Natural killer cell (primary cell): ENCODE results near the gene TIGD2. TPM values are rescaled to one million over a fixed set of nuclear protein-coding genes. Genes with fewer than 3 reads are reported as not detected.

Experiments
- ATAC-seq, 3 donors: fragments of 150-1000 bp in 2 of 3; fragments of 200-7000 bp in 1 of 3; cut with Tn5 transposase; 1 replicate in 1 of 3; 2 replicates in 2 of 3; pipeline ENCODE4 v1.10.0; 2021; ENCODE audit warnings: mild to moderate bottlenecking in 2 of 3, moderate library complexity in 2 of 3
- DNase-seq, 2 donors: peaks; one replicate each; pipeline versions ENCODE4 v3.0.0 to v3.0.0-alpha.2; 2013 to 2021; ENCODE audit warnings: mixed read lengths in 1 of 2
- H3K27ac ChIP-seq: one replicate; pipeline ENCODE4 v1.5.1; 2013; ENCODE audit warnings: mild to moderate bottlenecking, low read length
- H3K27me3 ChIP-seq: one replicate; pipeline ENCODE4 v1.6.1; 2013; ENCODE audit warnings: low read length; ENCODE audit not compliant: control insufficient read depth, insufficient read depth
- H3K36me3 ChIP-seq: one replicate; pipeline ENCODE4 v1.6.1; 2013; ENCODE audit warnings: low read length; ENCODE audit not compliant: control insufficient read depth, insufficient read depth
- H3K4me1 ChIP-seq: one replicate; pipeline ENCODE4 v1.6.1; 2013; ENCODE audit warnings: low read length; ENCODE audit not compliant: control insufficient read depth, insufficient read depth
- H3K4me3 ChIP-seq: one replicate; pipeline ENCODE4 v1.5.1; 2013; ENCODE audit warnings: low read length
- H3K9me3 ChIP-seq: one replicate; pipeline ENCODE4 v1.6.1; 2013; ENCODE audit warnings: low read length; ENCODE audit not compliant: control insufficient read depth, insufficient read depth
- H3K27ac Mint-ChIP-seq, 2 donors: one replicate each; pipeline ENCODE4 v1.8.0; 2022; ENCODE audit warnings: mild to moderate bottlenecking in 2 of 2, mixed read lengths in 2 of 2, moderate library complexity in 1 of 2
- H3K27me3 Mint-ChIP-seq, 2 donors: one replicate each; pipeline ENCODE4 v1.8.0; 2022; ENCODE audit warnings: low read depth in 2 of 2, mixed read lengths in 2 of 2
- H3K36me3 Mint-ChIP-seq: one replicate; pipeline ENCODE4 v1.8.0; 2022; ENCODE audit warnings: mixed read lengths
- H3K4me1 Mint-ChIP-seq, 2 donors: one replicate each; pipeline ENCODE4 v1.8.0; 2022; ENCODE audit warnings: mixed read lengths in 2 of 2
- H3K4me3 Mint-ChIP-seq: one replicate; pipeline ENCODE4 v1.8.0; 2022; ENCODE audit warnings: mild to moderate bottlenecking, moderate library complexity, mixed read lengths
- H3K9me3 Mint-ChIP-seq, 2 donors: one replicate each; pipeline ENCODE4 v1.8.0; 2022; ENCODE audit warnings: mixed read lengths in 2 of 2
- WGBS: methylation state at CpG from one replicate; pipeline ENCODE4 v1.1.7; 2013; ENCODE audit warnings: missing lambda C conversion rate; ENCODE audit not compliant: insufficient coverage; 5-methylcytosine and 5-hydroxymethylcytosine counted together
- intact Hi-C: fragments of 100-400 bp; cut with micrococcal nuclease; formaldehyde crosslinking; loops from one replicate; pipeline ENCODE4 v1.14.2; 2022
- total RNA-seq, 4 donors: library from RNA; stranded (reverse); fragments of 120-200 nt in 1 of 4; gene quantifications; one replicate each; pipeline versions ENCODE4 v1.2.3 to v1.2.4, GENCODE V29; 2013 to 2022
- TF ChIP-seq, protein P1 (sequence below): fragments of 200-600 bp; IDR thresholded peaks from one replicate; pipeline ENCODE4 v1.8.0; 2022; ENCODE audit warnings: antibody characterized with exemption

TIGD2 gene
- total RNA-seq, 3 donors from 2014 or later (not counting 1 experiment from before 2014, with no cell fraction given) = 3.2 to 7.6 (median 5.1) TPM

DNA sequence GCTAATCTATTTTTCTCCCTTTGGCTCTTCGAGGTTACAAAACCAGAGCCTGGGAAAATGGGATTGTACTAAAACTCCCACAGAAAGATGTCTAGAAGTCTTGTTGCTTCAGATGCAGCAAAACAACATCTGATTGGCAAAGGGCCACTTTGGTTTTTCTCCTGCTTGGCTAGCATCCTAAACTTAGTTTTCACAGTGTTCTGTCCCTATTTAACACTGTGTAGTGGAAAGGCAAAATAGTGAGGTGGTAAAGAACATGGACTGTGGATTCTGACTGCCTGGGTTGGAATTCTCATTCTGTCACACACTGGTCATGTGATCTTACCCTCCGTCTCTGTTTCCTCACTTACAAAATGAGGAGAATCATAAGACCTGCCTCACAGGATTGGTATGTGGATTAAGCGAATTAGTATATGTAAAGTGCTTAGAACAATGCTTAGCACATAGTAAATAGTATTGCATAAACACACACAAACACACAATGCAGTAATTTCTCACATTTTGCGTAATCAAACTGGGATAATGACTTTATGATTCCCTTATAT is 23.5 kb downstream of the TIGD2 start:
- intact Hi-C loops = no loop called here
- Mint-ChIP-seq H3K27me3 (peaks cover 0 to 3% of the 10 kb centered on the region in 2 donors), H3K4me3 (no peak overlapping the region), H3K9me3 (no peaks in the 10 kb centered on the region), H3K36me3 (no peaks in the 10 kb centered on the region), H3K27ac (no peak overlapping the region), H3K4me1 (no peaks in the 10 kb centered on the region)
- H3K36me3 ChIP-seq = no peaks in the 10 kb centered on the region
- H3K9me3 ChIP-seq = no peaks in the 10 kb centered on the region
- 81% methylated on average over 1 of the region's 4 CpGs for WGBS
- TF ChIP-seq, protein P1, sequence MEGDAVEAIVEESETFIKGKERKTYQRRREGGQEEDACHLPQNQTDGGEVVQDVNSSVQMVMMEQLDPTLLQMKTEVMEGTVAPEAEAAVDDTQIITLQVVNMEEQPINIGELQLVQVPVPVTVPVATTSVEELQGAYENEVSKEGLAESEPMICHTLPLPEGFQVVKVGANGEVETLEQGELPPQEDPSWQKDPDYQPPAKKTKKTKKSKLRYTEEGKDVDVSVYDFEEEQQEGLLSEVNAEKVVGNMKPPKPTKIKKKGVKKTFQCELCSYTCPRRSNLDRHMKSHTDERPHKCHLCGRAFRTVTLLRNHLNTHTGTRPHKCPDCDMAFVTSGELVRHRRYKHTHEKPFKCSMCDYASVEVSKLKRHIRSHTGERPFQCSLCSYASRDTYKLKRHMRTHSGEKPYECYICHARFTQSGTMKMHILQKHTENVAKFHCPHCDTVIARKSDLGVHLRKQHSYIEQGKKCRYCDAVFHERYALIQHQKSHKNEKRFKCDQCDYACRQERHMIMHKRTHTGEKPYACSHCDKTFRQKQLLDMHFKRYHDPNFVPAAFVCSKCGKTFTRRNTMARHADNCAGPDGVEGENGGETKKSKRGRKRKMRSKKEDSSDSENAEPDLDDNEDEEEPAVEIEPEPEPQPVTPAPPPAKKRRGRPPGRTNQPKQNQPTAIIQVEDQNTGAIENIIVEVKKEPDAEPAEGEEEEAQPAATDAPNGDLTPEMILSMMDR = no peak
- H3K27me3 ChIP-seq = no peaks in the 10 kb centered on the region
- DNase-seq = no peak
- no peak overlapping the region for H3K4me3 ChIP-seq
- no peak for ATAC-seq
- no peak overlapping the region for H3K27ac ChIP-seq
- H3K4me1 ChIP-seq = no peaks in the 10 kb centered on the region

DNA sequence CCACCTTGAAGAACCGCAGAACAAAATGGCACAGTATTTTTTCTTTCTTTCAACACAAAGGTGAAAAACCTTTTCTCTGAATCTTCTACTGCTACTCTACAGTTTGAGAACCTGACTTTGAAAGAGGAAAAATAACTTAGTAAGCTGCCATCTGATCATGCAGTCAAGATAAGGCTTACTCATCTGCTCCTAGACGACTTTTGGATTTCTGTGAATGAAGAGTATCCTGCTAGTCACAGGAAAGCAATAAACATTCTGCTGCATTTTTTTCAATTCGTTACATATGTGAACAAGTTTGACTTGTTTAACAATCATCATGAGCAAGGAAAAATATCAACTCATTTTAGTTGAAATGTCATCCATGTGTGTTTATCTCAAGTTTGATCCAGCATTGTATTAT is 25.2 kb downstream of the TIGD2 start:
- Histone ChIP-seq H3K27me3 (no peaks in the 10 kb centered on the region), H3K4me3 (no peak overlapping the region), H3K27ac (no peak overlapping the region), H3K4me1 (no peaks in the 10 kb centered on the region), H3K9me3 (no peaks in the 10 kb centered on the region), H3K36me3 (no peaks in the 10 kb centered on the region)
- Mint-ChIP-seq H3K27me3 (peaks cover 3 to 7% of the 10 kb centered on the region in 2 donors), H3K4me3 (no peak overlapping the region), H3K9me3 (no peaks in the 10 kb centered on the region), H3K36me3 (no peaks in the 10 kb centered on the region), H3K4me1 (no peaks in the 10 kb centered on the region), H3K27ac (no peak overlapping the region)
- 56% methylated on average over 2 of the region's 3 CpGs for WGBS
- DNase-seq (no peak), ATAC-seq (no peak)
- TF ChIP-seq, protein P1 = no peak
- intact Hi-C loops = no loop called here

DNA sequence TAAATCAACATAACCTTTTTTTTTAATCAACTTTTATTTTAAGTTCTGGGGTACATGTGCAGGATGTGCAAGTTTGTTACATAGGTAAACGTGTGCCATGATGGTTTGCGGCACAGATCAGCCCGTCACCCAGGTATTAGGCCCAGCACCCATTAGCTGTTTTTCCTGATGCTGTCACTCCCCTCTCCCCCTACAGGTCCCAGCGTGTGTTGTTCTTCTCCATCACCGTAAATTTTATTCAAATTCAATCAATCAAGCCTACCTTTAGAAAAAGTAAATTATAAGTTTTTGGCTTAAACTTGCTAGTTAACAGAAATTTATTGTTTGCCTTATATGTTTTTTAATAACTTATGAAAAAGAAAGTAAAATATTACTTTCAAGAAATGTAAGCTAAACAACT is 25.9 kb downstream of the TIGD2 start:
- Histone ChIP-seq H3K27me3 (no peaks in the 10 kb centered on the region), H3K4me3 (no peak overlapping the region), H3K9me3 (no peaks in the 10 kb centered on the region), H3K4me1 (no peaks in the 10 kb centered on the region), H3K27ac (no peak overlapping the region), H3K36me3 (no peaks in the 10 kb centered on the region)
- Mint-ChIP-seq H3K27ac (no peak overlapping the region), H3K4me3 (no peak overlapping the region), H3K36me3 (no peaks in the 10 kb centered on the region), H3K9me3 (no peaks in the 10 kb centered on the region), H3K4me1 (no peaks in the 10 kb centered on the region), H3K27me3 (peaks cover 3 to 7% of the 10 kb centered on the region in 2 donors)
- intact Hi-C loops = no loop called here
- TF ChIP-seq, protein P1 = no peak
- no peak for ATAC-seq
- no peak for DNase-seq
- 96% methylated on average over 3 of the region's 5 CpGs for WGBS

DNA sequence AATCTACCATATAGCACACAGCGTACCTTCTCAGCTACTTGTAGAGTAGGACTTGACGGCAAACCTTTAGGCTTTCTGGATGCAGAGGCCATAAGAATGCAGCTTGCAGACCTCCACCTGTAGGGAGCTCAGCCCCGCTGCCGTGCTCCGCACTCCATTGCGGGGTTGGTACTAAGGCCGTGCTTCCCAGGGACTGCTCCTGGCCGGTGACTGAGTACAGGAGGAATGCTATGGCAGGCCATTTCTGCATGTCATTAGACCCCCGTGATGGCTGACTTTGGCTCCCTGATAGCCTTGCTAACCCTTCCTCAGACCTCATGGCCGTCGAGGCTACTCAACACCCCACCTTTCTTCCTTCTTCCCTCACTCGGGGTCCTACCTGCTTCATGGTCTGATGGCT is 26.4 kb downstream of the TIGD2 start:
- Histone ChIP-seq H3K27ac (no peak overlapping the region), H3K4me1 (no peaks in the 10 kb centered on the region), H3K9me3 (no peaks in the 10 kb centered on the region), H3K4me3 (no peak overlapping the region), H3K36me3 (no peaks in the 10 kb centered on the region), H3K27me3 (no peaks in the 10 kb centered on the region)
- no peak overlapping the region for H3K27ac Mint-ChIP-seq
- no peak overlapping the region for H3K4me3 Mint-ChIP-seq
- H3K27me3 Mint-ChIP-seq = peaks cover 3 to 7% of the 10 kb centered on the region in 2 donors
- TF ChIP-seq, protein P1 = no peak
- no peaks in the 10 kb centered on the region for H3K4me1 Mint-ChIP-seq
- ATAC-seq (no peak), DNase-seq (no peak)
- WGBS = 95% methylated on average over 12 of the region's 12 CpGs
- intact Hi-C loops = no loop called here
- no peaks in the 10 kb centered on the region for H3K36me3 Mint-ChIP-seq
- no peaks in the 10 kb centered on the region for H3K9me3 Mint-ChIP-seq
